WI38 (cell line): ENCODE data around the gene CAP1.

Experiments
- H3K4me3 ChIP-seq: 2 replicates; pipeline ENCODE4 v1.5.1; 2011; ENCODE audit warnings: low read depth, mild to moderate bottlenecking, control low read depth, low read length
- CTCF ChIP-seq: IDR thresholded peaks from 2 replicates; pipeline ENCODE4 v1.5.1; 2012; ENCODE audit warnings: low read depth, mild to moderate bottlenecking, control low read depth, low read length

Gene CAP1

GRCh38 chr1:40040511-40041465, at the start of gene CAP1:
CAP1 (plus strand) TSS chr1:40040729; CDS start chr1:40059347, 18,618 bp downstream.
- TF ChIP-seq CTCF, result no peak
- H3K4me3 ChIP-seq, result peak within 1 kb of the TSS; percentile 99

- no peak for TF ChIP-seq CTCF
- no peak overlapping the region for H3K4me3 ChIP-seq
These were observed 48.3 kb upstream of the CAP1 start for GRCh38 chr1:39992234-39992633.

GRCh38 chr1:39992888-39993287, 47.6 kb upstream of the CAP1 start:
- no peak for TF ChIP-seq CTCF
- H3K4me3 ChIP-seq, result no peak overlapping the region

GRCh38 chr1:39995973-39996393, 44.5 kb upstream of the CAP1 start:
- no peak for TF ChIP-seq CTCF
- H3K4me3 ChIP-seq, result no peak overlapping the region

GRCh38 chr1:39996396-39997004, 44.0 kb upstream of the CAP1 start:
- no peak for TF ChIP-seq CTCF
- H3K4me3 ChIP-seq, result no peak overlapping the region

GRCh38 chr1:40001456-40001855, 39.1 kb upstream of the CAP1 start:
- no peak overlapping the region for H3K4me3 ChIP-seq
- TF ChIP-seq CTCF, result no peak
